HG03439 (cell line): Measurements from ENCODE around the gene S100P.
"Not testable (repeated sequence)": the region's sequence is repeated elsewhere in the genome, so short reads cannot be mapped to it uniquely, and the experiment has no call there.

ENCODE experiments used
- ATAC-seq: cut with Tn5 transposase; IDR thresholded peaks from one replicate; pipeline ENCODE4 v1.9.1; 2021; ENCODE audit warnings: mild to moderate bottlenecking, moderate library complexity; ENCODE audit not compliant: unreplicated experiment

Gene S100P

DNA sequence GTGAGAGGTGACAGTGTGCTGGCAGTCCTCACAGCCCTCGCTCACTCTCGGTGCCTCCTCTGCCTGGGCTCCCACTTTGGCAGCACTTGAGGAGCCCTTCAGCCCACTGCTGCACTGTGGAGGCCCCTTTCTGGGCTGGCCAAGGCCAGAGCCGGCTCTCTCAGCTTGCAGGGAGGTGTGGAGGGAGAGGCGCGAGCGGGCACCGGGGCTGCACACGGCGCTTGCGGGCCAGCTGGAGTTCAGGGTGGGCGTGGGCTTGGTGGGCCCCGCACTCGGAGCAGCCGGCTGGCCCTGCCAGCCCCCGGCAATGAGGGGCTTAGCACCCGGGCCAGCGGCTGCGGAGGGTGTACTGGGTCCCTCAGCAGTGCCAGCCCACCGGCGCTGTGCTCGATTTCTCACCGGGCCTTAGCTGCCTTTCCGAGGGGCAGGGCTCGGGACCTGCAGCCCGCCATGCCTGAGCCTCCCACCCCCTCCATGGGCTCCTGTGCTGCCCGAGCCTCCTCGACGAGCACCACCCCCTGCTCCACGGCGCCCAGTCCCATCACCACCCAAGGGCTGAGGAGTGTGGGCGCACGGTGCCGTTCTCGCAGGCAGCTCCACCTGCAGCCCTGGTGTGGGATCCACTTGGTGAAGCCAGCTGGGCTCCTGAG is 21.0 kb upstream of the S100P start:
- not testable (repeated sequence) for ATAC-seq

DNA sequence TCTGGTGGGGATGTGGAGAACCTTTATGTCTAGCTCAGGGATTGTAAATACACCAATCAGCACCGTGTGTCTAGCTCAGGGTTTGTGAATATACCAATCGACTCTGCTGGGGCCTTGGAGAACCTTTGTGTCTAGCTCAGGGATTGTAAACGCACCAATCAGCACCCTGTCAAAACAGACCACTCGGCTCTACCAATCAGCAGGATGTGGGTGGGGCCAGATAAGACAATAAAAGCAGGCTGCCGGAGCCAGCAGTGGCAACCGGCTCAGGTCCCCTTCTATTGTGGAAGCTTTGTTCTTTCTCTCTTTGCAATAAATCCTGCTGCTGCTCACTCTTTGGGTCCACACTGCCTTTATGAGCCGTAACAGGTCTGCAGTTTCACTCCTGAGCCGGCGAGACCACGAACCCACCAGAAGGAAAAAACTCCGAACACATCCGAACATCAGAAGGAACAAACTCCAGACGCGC is 20.5 kb upstream of the S100P start:
- not testable (repeated sequence) for ATAC-seq

DNA sequence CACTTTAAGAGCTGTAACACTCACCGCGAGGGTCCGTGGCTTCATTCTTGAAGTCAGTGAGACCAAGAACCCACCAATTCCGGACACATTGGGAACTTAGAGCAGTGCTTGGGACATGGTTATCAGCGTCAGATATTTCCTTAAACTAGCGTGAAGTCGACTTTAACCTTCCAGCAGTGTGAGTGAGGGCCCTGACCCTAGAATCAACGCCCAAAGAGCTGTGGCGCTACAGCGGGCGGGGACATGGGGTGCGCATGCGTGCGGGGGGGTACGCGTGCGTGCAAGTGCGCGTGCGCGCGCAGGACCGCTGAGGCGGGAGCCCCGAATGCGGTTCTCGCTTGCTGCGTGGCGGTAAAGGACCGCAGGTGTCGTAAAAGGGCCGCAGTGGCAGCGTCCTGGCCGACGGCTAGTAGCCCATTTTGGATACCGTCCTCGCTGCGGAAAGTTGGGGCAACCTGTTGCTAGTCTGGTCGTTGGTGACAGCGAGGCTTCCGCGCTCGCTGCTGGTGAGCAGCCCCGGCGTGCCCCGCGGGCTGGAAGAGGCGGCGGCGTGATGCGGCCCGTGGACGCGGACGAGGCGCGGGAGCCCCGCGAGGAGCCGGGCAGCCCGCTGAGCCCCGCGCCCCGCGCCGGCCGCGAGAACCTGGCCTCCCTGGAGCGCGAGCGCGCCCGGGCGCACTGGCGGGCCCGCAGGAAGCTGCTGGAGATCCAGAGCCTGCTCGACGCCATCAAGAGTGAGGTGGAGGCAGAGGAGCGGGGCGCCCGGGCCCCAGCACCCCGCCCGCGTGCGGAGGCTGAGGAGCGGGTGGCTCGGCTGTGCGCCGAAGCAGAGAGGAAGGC is 19.8 kb upstream of the S100P start:
- ATAC-seq = peak; percentile 78

DNA sequence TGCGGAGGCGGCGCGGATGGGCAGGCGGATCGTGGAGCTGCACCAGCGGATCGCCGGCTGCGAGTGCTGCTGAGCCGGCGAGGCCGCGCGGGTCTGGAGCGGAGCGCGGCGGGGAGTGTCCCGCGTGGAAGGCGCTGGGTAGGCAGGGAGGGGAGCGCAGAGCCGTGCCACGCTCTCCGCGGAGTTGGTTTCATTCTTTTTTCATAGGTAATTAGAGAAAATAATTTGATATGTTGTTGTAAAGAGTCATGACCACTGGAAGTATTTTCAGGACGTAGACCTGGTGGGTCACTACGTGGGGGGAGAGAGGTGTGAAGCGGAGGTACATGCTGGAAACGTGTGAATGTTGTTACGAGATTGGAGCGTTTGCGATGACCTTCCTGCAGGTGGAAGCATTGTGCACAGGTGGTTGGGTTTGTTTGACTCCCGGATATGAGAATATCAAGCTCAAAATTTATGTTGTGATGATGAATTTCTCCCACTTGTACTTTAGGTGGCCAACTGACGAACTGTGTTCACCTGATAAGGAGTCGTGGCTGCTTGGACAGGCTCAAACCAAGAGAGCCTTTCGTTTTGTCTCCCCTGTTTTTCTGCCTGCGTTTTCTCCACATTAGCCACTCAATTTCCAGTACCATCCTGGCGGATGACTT is 19.1 kb upstream of the S100P start:
- peak; percentile 48 for ATAC-seq

DNA sequence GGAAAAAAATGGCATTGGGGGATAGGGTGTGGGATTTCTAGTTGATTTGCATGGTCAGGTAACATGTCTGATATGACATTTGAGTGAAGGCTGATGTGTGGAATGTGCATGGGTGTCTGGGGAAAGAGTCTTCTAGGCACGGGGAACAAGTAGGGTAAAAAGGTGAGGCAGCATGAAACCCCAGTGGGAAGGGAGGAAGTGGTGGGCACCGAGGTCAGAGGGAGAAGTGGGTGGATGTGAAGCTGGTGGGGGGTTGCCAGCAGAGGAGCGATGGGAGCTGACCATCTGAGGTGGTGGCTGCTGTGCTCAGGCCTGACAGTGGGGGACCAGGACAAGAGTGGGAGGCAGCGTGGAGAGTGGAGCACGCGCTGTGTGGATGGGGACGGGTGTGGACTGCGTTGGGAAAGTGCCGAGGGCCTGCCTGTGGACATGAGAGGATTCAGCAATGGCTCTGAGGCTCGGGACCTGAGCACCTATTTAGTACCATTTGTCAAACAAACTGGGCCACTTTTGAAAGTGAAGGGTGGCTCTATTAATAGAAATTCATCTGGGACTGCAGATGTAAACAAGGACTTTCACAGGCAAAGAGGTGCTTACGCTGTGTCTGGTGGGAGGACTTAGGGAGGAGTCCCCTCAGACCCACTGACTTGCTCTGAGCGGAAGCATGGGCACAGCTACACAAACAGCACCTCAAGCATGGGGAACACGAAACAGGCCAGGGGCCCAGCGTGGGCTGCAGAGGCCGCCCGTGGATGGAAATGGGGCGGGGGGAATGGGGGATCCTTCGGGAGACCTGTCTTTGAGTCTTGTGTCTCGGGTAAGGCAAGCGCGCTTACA is 16.7 kb upstream of the S100P start:
- ATAC-seq = no peak

DNA sequence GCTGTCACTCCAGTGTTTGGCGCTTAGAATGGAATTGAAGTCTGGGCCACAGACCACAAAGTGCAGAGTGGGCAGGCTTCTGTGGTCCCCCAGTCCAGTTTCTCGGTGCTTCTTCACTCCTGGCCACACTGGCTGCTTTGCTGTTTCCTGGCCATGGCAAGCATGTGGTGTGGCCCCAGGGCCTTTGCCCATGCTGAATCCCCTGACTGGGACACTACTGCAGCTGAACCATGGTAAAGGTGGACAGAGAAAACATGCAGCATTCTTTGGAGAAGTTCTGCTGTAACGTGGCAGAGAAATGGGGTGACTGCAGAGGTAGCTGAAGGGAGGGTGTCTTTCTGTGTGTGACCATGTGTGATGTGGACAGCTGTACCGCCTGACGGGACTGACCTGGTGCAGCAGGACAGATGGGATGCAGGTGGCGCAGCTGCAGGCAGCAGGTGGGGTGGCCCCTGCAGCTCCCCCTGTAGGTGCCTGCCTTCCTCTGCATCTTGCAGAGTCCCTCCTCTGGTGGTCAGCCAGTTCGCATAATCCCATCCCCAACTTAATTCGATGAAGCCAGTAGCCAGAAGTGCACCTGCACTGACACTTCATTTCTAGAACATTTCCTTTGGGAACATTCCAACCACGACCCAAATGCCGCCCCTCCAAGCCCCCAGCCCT is 13.2 kb upstream of the S100P start:
- ATAC-seq = no peak

DNA sequence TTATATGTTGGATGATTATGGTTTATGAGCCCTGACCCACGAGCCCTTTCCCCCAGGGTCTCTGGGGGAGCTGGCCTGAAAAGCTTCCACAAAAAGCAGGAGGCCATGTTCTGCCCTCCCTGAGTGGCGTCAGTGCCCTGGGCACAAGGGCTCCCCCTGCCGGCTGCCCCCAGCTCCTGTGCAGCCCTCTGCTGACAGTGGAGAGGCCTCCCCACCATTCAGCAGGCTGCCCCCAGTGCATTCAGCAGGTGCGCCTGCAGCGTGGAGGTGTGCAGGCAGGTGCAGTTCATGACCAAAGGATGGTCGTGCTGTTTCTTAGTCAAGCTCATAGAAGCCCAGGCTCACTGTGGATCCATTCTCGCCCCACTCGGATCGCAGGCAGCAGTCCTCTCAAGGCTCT is 12.5 kb upstream of the S100P start:
- no peak for ATAC-seq

DNA sequence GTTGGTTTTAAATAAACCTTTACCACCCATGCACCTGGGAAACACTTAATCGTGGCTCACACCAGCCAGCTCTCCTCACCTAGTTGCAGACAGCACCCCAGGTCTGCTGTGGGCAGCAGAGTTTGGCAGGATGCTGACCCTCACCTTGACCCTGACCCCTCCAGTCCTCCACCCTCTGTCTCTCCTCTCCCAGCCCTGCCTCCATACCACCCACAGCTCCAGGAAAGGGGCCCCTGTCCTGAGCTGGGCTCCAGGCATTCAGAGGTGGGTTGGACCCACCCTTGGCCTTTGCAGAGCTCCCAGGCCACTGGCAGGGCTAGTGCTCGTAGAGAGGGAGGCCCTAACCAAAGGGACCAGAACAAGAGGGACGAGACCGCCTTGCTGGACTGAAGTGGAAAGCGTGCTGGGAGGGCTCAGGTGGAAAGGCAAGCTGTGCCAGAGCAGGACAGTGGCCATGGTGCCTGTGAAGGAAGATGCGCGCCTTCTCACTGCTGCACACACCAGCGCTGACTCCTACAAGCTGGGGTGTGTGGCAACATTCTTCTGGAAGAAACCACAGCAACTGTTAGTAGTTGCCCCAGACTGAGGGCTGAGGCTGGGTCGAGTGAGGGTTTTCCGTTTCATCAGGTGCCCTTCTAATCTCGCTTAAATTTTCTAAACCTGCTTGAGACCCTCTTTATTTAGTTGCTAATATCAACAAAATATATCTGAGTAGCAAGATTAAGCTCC is 10.7 kb upstream of the S100P start:
- no peak for ATAC-seq

DNA sequence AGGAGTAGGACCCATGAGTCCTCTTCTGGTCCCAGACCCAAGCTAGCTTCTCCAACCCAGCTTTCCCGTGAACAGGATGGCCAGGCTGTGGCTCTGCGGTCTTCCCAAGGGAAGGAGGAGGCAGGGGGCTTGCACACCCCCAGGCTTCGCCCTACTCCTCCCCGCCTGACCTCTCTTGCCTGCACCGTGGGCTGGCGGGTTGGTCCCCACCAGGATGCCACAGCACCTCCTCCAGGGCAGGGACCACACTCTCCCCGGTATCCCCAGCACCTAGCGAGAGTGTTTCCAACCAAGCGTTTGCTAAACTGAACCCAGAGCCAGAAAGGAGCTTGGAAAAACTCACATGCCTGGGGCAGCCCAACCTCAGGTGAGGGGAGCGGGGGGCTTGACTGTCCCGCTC is 9.0 kb upstream of the S100P start:
- no peak for ATAC-seq

DNA sequence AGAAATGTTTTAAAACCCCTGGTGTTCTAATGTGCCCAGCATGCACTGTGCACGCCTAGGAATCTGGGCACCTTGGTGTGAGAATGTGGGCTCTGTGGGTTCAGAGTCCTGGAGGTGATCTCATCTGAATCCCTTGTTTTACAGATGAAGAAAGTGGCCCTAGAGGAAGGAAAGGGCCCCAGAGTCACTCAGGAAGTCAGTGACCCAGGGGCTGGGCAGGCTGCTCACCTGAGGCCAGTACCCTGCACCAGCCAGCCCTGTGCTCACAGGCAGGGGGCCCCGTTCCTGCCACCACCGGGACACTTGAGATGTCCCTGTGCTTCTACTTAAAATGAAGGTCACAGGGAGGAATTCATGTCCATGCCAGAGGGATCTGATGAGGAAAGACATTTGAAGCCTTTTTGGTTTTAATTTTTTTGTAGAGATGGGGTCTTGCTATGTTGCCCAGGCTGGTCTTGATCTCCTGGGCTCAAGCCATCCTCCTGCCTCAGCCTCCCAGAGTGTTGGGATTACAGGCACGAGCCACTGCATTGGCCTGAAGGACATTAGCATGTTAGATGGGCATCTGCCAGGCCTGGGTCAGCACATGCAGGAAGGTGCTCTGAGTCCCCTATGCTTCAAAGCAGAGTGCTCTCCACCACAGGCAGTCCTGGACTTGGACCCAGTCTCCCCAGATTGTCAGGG is 7.4 kb upstream of the S100P start:
- ATAC-seq = no peak

DNA sequence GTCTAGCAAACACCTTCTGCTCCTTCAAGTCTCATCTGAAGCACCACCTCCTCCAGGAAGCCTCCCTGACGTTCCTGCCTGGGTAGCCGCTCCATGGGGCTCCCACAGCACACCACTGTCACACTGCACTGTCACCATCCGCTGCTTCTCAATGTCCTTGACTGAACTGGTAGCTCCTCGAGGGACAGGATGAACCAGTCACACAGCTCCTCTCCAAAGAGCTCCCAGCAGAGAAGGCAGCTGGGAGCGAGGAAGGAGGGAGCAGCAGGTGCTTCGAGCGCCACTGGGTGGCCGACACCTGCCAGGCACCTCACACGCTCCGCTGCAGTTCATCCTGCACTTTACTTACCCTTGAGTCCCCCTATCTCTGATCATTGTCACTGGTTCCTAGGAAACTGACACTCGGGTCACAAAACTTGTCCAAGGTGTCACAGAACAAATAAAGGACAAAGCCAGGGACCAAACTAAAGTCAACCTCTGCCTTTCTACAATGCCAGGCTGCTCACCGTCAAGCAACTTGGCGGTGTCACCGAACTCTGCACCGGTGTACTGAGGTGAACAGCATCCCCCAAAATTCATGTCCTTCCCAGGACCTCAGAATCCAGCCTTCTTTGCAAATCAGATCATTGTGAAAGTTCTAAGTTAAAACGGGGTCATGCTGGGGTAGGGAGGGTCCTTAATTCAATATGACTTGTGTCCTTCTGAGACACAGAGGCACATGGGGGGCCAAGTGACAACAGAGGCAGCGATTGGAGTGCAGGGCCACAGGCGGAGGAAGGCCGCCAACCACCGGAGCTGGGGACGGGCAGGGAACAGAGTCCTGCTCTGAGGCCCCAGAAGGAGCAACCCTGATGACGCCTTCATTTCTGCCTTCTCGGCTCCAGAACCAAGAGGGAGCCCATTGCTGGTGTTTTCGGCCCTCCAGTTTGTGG is 5.5 kb upstream of the S100P start:
- no peak for ATAC-seq

DNA sequence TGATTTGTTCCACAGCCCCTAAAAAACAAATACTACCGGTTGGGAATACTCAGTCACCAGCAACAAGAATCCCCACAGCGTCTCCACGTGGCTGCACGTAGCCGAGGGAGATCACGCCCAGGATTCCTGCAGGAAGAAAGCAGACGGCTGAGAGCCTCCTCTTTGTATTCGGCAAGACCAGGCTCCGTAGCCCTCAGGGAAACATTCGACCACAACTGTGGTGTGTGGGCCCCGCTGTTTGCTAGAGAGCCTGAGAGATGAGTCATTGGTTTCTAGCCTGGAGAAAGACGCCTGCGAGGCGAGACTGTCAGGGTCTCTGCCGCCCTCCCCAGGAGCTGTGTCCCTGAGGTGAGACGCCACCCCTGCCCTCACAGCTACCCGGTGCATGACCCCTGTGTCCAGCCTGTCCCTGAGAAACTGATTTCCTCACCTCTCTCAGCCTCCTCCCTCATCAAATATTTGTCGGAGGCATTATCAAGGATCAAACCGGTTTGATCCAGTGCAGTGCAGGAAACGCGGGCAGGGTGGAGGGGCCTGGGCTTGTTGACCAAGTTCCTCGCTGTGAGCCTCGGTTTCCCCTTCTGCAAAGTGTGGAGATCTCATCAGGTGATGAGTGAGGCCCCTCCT is 4.7 kb upstream of the S100P start:
- ATAC-seq = no peak

DNA sequence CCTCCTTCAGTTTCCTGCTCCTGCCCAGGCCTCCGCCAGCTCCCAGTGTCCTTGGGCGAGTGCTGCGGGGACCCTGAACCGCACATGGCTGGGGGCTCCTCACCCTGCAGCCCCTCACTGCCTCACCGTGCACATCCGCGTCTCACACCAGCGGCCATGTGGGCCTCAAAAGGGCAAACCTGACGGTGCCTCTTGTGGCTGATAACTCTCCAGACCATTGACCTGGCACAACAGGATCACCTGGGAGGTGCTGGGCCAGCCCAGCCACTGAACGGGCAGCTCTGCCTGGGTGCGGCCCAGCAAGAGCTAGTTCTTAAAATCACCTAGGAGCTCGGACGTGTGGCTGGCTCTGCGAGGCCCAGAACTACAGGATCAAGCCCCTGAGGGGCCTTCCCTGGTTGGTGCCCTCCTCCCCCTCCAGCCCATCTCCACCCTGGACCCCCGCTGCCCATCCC is 4.1 kb upstream of the S100P start:
- no peak for ATAC-seq

DNA sequence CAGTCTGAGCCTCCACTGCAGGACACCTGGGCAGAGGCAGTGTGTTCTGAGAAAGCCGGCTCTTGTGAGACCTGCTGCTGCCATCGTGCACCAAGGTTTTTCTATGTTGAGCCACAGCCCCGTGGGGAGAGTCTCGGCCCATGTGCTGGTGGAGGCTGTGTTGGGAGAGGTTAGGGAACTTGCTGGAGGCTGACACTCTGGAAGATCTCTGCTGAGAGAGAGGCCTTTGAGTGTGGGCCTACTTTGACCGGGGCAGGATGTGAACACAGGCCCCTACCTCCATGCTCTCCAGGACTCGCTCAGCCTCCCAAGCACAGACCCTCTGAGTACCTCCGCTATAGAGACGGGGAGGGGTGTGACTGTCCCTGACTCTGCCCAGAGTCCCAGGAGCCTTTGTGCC is 1.3 kb upstream of the S100P start:
- no peak for ATAC-seq

DNA sequence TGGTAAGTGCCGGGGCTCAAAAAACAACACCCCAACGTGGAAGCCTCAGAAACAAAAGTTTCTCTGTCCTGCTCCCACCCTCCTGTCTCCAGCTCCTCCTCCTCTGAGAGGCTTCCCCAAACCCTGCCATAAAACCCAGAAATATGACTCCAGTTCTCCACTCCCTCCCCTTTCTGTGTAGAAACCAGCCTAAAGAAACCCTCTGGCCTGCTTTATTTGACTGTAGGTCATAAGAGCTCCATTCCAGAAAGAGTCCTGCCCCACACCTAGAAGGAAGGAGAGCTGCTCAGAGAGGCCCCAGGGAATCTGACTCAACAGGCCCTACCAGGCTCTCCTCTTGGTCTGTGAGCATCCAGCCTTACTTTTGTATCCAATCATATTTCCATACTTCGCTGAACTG is 872 bp upstream of the S100P start:
- no peak for ATAC-seq

DNA sequence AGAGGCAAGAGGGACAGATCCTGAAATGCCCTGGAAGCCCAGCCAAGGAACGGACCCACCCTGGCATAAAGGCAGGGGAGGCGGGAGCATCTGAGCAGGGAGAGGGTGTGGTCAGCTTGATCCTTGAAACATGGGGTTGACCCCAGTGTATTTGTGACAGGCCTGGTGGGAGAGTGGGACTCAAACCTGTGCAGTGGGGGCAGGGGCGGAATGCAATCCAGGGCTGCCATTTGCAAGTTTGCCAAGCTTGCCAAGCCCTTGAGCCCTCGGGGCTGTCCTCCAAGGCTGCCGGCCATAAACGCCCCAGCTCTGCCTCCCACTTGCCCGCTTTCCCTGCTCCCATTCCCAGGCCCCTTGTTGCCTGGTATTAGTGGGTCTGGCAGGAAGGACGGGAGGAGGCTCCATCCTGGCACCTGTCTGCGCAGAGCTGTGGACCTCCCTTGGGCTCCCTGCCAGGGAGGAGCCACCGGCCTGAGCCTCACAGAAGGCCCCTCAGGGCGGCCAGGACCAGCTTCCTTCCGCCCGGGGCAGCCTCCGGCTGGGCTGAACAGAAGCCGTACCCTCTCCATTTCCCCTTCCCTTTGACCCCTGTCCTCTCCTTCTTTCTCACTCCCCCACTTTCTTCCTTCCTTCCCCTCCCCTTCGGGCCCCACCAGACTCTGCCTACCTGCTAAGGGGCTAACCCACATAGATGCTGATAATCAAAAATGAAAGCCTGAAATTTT is 661 bp downstream of the S100P start:
- no peak for ATAC-seq
